GM12874 (cell line): ENCODE data around the gene ZNF536.

Source experiments
- TF ChIP-seq, protein P1 (sequence below): IDR thresholded peaks from 2 replicates; pipeline ENCODE4 v1.5.1; 2011; ENCODE audit warnings: low read depth, mild to moderate bottlenecking, control low read depth, low read length, moderate library complexity; ENCODE audit not compliant: insufficient read depth

ZNF536 gene

GRCh38 chr19:30555075-30555790 is 183.0 kb downstream of the ZNF536 start:
- TF ChIP-seq, protein P1, sequence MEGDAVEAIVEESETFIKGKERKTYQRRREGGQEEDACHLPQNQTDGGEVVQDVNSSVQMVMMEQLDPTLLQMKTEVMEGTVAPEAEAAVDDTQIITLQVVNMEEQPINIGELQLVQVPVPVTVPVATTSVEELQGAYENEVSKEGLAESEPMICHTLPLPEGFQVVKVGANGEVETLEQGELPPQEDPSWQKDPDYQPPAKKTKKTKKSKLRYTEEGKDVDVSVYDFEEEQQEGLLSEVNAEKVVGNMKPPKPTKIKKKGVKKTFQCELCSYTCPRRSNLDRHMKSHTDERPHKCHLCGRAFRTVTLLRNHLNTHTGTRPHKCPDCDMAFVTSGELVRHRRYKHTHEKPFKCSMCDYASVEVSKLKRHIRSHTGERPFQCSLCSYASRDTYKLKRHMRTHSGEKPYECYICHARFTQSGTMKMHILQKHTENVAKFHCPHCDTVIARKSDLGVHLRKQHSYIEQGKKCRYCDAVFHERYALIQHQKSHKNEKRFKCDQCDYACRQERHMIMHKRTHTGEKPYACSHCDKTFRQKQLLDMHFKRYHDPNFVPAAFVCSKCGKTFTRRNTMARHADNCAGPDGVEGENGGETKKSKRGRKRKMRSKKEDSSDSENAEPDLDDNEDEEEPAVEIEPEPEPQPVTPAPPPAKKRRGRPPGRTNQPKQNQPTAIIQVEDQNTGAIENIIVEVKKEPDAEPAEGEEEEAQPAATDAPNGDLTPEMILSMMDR = no peak

DNA sequence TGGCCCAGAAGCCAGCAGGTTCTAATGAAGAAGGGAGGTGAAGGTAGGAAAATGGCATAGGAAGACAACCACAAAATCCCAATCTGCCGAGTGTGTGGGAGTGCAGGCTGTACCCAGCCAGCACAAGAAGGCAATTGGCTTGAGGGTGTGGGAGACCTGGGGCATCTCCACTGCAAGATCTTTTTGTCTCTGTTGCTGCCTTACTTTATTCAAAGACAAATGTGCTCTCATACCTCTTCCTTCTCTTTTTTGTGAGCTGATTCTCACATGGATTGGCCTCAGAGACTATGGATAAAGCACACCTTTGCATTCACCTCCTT is 183.6 kb downstream of the ZNF536 start:
- TF ChIP-seq, protein P1 = no peak

DNA sequence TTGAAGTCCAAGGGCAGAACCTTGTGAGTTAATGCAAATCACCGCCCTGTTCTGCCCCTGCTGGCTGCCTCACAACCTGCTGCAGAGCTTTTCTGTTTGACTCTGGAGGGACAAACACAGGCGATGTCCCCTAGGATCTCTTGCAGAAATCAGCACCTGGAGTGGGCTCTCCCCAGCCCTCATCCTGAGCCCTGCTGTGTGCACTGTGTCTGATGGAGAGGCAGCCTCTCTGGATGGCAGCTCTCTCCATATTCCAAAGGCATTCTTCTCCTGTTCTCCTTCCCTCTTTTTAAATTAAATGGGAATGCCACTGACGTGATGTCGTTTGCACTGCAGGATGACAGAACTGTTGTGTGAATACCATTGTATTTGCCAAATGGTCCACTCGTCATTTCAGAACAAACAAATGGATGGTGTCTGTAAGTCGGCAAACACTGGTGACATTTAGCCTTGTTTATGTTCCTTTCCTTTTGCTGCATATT is 184.1 kb downstream of the ZNF536 start:
- TF ChIP-seq, protein P1 = no peak

- TF ChIP-seq, protein P1 = no peak
Measured at GRCh38 chr19:30557212-30557611, 185.0 kb downstream of the ZNF536 start.

GRCh38 chr19:30557927-30558557 is 185.9 kb downstream of the ZNF536 start:
- TF ChIP-seq, protein P1 = no peak

GRCh38 chr19:30558793-30559192 is 186.6 kb downstream of the ZNF536 start:
- TF ChIP-seq, protein P1 = no peak

- TF ChIP-seq, protein P1 = no peak
Measured at GRCh38 chr19:30559446-30559845, 187.3 kb downstream of the ZNF536 start.
